ENCODE results near the gene KIRREL1. TPM values are rescaled to one million over a fixed set of nuclear protein-coding genes. Genes with fewer than 3 reads are reported as not detected.

The KIRREL1 gene
- total RNA-seq, 4 donors from 2014 or later = 45.2 to 61.6 (median 49.2) TPM

DNA sequence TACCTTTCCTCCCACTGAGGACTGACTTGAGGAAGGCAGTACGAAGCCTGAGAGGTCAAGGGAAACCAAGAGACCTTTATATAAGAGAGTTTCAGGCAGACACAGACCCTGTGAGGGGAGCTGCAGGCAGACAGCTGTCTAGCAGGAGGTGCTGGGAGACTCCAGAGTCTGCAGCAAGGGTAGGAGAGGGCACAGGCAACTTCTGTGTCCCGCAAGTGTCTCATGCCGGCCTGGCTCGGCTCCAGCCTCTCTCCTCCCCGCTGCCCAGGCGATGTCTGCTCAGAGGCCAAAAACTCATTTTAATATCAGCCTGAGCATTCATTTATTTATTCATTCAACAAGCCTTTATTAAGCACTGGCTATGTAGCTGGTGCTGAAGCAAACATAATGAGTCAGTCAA is 83.0 kb downstream of the KIRREL1 start:
- TF ChIP-seq, protein P1, sequence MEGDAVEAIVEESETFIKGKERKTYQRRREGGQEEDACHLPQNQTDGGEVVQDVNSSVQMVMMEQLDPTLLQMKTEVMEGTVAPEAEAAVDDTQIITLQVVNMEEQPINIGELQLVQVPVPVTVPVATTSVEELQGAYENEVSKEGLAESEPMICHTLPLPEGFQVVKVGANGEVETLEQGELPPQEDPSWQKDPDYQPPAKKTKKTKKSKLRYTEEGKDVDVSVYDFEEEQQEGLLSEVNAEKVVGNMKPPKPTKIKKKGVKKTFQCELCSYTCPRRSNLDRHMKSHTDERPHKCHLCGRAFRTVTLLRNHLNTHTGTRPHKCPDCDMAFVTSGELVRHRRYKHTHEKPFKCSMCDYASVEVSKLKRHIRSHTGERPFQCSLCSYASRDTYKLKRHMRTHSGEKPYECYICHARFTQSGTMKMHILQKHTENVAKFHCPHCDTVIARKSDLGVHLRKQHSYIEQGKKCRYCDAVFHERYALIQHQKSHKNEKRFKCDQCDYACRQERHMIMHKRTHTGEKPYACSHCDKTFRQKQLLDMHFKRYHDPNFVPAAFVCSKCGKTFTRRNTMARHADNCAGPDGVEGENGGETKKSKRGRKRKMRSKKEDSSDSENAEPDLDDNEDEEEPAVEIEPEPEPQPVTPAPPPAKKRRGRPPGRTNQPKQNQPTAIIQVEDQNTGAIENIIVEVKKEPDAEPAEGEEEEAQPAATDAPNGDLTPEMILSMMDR (IDR thresholded peaks at IDR 0.05; ENCODE audit: low read depth) = no peak

DNA sequence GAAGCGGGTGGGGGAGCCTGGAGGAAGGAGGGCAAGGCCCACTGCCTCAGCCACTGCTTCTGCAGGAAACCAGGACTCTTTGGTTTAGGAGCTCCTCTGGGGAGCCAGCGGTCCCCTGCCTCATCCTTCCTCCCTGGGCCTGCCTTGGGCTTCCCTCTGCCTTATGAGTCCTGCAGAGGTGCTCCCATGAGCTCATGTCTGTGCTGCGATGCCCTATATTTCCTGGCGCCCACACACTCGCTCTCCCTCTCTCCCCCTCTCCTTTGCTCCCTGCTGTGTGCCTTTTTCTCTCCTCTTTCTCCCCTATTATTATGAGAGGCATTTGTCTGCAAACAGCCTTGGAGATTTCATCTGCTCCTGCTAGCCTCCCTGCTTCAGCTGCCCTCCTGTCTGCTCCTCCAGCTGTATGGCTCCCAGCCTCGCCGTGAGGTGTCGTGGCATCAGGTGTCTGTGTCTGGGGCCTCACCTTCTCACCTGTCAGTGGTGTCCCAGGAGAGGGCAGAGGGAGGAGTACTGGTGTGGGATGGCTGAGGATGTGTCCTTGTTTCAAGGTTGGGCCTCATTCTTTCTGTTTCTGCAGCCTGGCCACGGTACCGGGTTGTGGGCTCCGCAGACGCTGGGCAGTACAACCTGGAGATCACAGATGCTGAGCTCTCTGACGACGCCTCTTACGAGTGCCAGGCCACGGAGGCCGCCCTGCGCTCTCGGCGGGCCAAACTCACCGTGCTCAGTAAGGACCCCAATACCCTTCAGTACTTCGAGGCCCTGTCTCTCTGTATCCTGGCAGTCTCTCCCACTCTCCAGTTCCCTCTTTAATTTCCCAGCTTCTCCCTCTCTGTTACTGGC is 84.2 kb downstream of the KIRREL1 start:
- TF ChIP-seq, protein P1 (IDR thresholded peaks at IDR 0.05; ENCODE audit: low read depth) = no peak

DNA sequence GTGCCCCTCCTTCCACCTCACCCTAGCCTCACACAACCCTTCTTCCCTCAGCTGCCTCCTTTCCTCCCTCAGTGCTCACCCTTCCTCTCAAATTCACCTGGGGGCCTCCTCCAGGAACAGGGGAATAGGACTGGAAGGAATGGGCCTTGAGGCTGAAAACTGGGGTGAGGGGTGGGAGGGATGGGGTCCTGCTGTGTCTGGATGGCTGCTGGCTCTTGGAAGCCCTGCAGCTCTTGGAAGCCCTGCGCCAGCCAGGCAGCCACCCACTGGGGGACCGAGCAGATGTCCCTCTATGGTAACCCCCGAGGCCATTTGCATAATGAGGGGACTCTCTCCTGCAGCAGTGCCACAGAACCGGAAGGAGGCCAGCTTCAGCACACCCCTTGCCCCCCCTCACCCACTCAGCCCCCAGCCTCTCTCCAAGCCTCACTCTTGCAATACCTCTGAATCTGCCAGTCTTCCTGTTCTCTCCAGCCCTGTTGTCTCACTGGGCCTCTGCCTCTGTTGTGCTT is 85.2 kb downstream of the KIRREL1 start:
- TF ChIP-seq, protein P1 (IDR thresholded peaks at IDR 0.05; ENCODE audit: low read depth) = no peak

DNA sequence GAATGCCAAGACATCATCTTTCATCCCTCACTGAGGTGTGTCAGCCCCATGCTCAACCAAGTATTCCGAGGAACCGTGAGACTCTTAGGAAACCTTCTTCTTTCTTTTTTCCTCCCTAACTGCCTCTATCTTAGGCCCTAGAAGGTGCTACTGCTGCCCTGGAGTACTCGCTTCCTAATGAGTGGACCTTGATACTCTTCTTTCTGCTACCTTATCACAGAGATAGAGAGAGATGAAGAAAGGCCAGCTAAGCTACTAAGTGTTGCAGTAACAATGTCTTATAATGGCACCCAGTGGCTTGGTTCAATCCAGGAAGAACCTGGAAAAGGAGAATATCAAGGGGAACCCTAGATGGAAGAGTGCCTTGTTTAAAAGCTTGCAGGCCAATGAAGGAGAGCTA is 86.6 kb downstream of the KIRREL1 start:
- TF ChIP-seq, protein P1 (IDR thresholded peaks at IDR 0.05; ENCODE audit: low read depth) = no peak

DNA sequence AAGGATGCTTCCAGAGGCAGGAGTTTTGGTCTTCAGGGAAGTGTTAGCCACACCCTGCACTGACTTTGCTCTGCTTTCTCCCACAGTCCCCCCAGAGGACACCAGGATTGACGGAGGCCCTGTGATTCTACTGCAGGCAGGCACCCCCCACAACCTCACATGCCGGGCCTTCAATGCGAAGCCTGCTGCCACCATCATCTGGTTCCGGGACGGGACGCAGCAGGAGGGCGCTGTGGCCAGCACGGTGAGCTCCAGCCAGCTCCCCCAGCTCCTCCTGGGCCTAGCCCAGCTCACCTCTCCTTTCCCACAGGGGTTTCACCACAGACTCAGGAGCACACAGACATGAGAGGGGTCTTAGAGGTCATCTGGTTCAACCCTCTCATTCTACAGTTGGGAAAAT is 90.9 kb downstream of the KIRREL1 start:
- TF ChIP-seq, protein P1 (IDR thresholded peaks at IDR 0.05; ENCODE audit: low read depth) = no peak

DNA sequence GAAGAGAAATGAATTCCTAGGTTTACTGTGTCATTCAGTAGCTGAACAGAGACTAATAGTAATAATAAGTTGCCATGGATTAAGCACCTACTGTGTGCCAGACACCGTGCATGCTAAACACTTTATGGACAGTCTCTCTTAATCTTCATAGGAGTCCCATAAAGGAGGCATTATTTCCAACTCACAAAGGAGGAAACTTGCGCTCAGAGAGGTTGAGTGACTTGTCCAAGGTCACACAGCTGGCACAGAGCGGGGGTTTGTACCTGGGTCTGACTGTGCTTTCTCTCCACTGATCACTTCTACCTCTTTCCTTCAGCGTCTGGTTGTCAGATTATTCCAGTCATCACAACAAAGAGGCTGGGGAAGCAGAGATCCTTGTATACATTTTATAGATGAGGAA is 91.3 kb downstream of the KIRREL1 start:
- TF ChIP-seq, protein P1 (IDR thresholded peaks at IDR 0.05; ENCODE audit: low read depth) = no peak

DNA sequence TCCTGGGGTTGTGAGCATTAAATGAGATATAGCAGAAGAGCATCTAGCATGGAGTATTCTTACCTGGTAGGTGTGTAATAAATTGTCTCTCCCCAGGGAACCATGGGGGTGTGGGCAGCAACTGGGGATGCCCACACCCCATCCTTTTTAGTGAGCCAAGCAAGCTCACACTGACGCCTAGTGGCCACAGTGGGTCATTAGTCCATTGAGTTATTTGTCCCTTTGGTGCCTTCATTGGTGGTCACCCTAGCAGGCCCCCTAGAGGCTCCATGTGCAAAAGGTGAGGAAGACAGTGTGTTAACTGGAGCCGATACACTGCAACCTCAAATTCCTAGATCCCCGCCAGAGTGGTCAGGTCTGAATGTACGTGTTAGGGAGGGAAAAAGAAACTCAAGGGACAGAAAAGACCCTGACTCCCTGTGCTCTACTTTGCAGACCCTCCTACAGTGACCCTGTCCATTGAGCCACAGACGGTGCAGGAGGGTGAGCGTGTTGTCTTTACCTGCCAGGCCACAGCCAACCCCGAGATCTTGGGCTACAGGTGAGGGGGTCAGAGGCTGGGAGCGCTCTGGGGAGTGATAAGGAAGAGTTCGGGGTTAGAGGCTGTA is 94.0 kb downstream of the KIRREL1 start:
- TF ChIP-seq, protein P1 (IDR thresholded peaks at IDR 0.05; ENCODE audit: low read depth) = no peak

Data from subcutaneous adipose tissue (tissue), 4 donors.